ENCODE data around the gene DPP8.

The DPP8 gene

DNA sequence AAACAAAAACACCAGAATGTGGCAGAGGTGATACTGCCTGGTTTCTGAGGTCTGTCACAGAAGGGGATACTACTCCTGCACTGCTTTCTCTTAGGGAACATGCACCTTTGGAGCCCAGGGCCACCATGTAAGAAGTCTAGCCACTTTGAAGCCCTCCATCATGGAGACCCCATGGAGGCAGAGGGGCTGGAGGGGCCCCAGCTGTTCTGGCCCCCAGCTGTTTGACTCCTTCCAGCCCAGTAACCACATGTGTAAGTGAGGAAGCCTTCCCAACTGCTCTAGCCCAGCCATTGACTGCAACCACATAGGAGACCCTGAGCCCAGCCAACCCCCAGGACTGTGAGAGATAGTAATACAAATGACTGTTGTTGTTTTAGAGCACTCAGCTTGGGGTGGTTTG, 85.8 kb downstream of the DPP8 start:
- no peak for DNase-seq (ENCODE audit: extremely low read depth in 1 of 2, low read depth in 1 of 2)

DNA sequence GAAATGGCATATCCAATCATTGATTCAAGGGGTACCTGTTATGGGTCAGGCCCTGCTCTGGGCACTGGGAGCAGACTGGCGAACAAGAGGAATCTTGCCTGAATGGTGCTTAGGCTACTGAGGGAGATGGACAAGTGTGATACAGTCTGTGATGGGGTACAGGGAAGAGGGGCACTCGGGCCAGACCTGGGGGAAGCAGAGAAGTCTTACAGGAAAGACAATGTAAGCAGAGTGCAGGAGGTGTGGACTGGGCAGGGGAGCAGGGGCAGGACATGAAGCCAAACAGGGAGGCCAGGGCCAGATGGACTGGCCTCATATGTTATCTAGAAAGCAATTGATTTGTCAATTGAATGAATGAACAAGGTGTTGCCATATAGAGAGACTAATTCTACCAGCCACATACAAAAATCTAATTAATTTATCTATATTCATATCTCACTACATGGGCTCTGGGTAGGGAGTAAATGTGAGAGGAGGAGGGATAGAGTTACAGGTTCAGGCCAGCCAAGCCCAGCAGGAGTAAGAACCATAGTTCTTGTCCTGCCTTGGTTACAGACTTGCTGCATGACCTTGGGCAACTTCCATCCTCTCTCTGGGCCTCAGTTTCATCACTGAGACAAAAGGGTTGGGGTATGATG, 91.2 kb downstream of the DPP8 start:
- no peak for DNase-seq (ENCODE audit: extremely low read depth in 1 of 2, low read depth in 1 of 2)

DNA sequence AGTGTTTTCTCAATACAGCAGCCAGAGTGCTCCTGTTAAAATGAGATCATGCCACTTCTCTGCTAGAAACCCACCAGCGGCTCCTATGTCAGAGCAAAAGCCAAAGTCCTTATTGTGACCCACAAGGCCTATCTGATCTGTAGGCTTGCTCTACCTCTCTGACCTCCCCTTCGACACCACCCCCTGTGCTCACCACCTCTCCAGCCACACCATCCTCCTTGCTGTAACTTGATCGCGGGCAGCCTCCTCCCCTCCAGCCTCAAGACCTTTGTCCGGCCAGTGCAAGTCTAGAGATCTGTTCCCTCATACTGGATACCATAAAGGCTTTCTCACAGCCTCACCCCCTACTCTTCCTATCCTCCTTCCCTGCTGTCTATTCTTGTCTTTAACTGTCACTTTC, 92.8 kb downstream of the DPP8 start:
- DNase-seq (ENCODE audit: extremely low read depth in 1 of 2, low read depth in 1 of 2) = no peak

DNA sequence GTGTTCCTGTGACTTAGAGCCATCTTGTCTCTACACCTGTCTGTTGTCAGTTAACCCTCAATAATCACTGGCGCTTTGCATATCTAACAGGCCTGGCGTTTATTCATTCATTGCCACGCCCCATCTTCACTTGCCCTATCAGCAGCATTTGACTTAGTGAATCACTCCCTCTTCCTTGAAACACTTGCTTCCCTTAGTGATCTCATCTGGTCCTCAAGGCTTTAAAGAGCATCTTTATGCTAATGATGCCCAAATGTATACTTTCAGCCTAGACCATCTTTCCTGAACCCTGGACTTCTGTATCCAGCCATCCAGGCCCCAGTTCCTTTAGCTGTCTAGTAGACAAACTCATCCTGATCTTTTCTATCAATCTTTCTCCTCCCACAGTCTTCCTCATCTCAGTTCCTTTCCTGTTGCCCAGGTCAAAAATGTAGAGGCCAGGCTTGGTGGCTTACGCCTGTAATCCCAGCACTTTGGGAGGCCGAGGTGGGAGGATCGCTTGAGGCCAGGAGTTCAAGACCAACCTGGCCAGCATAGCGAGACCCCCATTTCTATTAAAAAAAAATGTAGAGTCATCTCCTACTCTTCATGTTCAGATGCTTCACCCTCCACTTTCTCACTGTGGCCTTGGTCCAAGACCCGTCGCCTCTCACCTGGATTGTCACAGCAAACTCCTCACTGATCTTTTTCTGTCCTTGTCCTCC, 93.4 kb downstream of the DPP8 start:
- no peak for DNase-seq (ENCODE audit: extremely low read depth in 1 of 2, low read depth in 1 of 2)

DNA sequence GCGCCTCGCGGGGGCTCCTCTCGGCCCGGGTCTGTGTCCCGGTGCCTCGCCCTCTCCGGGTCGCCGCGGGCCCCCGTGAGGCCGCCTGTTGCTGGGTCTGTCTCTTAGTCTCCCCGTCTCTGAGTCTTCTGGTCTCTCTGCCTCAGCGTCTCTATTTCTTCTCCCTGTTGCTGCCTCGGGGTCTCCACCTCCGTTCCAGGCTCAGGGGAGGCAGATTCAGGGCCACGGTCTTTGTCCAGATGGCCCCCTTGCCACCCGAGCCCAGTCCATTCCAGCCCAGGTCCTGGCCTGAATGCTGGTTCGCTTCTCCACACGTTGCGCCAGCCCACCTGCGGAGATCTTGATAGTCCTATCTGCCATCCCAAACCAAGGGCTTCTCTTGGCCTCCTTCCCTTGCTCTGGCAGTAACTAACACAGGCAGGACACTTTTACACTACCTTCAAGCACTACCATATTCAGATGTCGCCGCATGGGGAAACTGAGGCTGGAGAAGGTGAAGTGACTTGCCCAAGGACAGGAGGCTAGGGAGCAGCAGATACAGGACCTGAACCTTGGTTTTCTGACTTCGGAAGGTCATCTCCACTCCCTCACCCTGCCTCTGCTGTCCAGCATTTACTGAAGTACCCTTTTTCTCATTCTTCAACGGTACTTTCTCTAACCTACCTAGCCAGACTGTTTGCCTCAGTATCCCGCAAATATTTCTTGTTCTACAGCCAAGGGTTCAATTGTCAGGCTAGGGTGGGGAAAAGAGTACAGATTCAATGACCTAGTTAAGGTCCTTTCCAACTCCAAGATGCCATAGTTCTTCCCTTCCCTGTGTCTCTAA, 94.1 kb downstream of the DPP8 start:
- DNase-seq (ENCODE audit: extremely low read depth in 1 of 2, low read depth in 1 of 2) = no peak

DNA sequence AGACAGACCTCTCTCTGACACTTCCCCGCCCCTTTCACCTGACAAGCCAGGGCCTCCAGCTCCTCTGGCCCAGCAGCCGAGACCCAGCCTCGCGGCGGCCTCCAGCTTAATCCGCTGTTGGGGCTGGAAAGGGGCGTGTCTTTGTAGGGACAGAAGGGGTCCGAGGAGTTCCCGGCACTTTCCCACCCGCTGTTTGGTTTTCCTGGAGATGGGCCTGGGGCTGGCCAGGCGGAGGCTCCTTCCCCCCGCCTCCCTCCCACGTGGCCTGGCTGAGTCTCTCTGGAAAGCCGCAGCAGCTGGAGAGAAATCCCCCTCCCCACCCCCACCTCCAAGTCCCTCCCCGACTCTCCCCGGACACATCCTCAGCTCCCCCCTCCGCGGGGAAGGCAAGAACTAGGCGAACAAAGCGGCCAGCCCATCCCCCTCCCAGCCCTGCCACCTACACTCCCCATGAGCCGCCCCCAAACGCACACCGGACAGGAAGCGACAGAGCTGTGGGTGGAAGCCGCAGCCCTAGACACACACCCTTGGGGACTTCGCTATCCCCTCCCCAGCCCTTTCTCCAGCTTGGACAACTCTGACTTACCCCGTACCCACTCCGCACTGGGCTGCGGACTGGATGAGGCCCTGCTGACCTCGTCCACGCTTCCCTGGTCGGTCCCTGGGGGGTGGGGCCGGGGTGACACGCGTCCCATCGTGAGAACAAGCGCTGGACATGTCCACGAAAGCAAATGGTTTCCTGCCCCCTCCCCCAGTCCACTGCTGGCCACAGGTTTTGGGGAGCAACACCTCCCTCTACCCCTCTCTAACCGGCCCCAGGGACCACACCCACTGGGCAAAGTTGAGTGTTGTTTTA, 95.9 kb downstream of the DPP8 start:
- DNase-seq (ENCODE audit: extremely low read depth in 1 of 2, low read depth in 1 of 2) = no peak

DNA sequence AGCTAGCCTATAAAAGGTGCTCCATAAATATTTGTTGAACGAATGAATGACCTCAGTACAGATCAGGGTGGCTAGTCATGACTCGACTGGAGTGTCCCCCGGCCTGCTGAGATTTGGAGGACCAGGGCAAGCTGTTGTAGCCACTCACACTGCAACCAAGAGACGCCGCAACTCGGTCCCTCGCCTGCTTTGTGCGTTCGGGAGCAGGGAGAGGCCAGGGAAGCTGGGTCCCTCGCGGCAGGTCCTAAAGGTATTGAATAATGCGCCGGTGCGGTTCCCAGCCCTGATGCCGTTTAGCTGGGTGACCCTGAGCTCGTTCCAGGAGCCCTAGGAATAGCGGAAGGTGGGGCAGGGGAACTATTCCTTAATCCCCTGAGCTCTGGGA, 96.5 kb downstream of the DPP8 start:
- no peak for DNase-seq (ENCODE audit: extremely low read depth in 1 of 2, low read depth in 1 of 2)

DNA sequence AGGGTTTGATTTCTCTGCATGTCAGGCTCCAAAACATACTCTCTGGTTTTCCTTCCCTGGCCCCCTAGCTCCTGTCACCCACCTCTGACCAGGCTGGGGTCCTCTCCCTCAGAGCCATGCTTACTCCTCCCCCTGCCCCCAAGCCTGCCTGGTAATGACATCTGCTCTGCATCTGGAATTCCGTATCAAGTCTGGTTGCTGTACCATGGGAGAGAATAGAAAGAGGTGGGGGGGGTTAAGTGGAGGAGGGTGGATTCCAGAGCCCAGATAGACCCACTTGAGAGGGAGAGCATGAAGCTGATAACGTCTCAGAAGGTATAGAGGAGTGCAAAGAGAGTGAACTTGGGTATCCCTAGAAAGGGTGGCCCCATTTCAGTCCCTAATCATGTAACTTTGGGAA, 98.9 kb downstream of the DPP8 start:
- DNase-seq (ENCODE audit: extremely low read depth in 1 of 2, low read depth in 1 of 2) = no peak

DNA sequence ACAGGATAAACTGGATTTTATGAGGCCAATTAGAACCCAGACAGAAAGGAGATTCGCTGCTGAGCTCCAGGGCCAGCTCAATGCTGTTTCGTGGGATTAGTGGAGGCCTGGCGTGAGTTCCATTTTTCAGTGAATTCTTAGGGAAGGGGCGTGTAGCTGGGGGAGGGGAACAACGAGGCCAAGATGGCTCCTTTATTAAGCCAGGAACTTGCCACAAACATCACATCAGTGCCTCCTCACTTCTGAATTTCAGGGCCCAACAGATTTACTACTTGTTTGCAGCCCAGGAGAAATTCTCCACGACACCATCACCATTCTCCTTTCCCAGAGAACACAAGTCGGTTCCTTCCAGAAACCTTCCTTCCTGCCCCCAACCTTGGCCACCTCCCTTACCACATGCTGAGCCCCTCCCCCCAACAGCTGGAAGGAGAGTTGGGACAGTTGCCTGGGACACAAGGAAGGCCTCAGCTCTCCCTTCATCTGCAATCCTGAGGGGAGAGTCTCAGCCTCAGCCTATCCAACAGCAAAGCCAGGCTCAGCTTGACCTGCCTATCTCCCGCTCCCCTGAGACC, 100.6 kb downstream of the DPP8 start:
- DNase-seq (ENCODE audit: extremely low read depth in 1 of 2, low read depth in 1 of 2) = no peak

DNA sequence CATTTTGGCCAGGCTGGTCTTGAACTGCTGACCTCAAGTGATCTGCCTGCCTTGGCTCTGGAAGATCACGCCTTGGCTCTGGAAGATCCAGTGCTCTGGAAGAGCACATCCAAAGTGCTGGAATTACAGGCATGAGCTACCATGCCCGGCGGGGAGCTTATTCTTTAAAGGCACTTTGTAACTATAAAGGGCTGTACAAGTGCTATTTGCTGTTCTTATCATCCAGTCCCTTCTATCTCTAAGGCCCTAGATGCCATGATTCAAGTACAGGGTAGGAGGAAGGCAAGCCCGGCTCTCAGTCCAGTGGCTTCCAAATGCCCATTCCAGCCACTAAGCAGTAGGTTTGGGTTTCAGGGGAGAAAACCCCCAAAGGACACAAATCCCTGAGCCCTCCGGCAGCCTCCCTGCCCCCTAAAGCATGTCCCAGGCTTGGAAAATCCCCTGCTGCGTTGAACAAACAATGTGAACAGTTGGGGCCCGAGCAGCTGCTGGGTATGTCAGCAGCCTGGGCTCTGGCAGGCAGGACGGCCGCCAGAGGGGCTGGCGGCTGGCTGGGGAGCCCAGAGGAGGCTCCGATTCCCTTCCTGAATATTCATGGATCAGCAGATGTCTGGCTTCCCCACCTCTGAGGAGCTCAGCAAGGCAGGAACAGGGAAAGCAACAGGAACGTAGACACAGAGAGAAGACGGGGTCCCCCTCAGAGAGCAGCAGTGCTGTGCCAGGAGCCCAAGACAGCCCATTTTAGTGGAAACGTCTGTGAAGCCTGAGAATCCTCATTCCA, 102.5 kb downstream of the DPP8 start:
- DNase-seq (ENCODE audit: extremely low read depth in 1 of 2, low read depth in 1 of 2) = no peak

DNA sequence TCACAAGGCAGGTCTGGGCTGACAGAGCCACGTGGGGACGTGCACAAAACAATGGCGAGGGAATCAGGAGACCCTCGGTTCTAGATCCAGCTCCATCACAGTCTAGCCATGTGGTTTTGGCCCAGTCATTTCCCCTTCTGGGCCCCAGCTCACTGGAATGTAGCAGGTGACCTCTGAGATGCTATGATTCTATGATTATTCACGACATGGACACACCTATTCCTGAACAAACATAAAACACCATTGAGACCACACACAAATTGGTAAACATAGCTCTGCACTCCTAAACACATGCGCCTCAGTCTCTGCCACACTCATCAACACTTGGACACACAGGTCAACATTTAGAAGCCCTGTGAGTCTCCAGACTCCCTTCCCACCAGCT, 103.7 kb downstream of the DPP8 start:
- no peak for DNase-seq (ENCODE audit: extremely low read depth in 1 of 2, low read depth in 1 of 2)

DNA sequence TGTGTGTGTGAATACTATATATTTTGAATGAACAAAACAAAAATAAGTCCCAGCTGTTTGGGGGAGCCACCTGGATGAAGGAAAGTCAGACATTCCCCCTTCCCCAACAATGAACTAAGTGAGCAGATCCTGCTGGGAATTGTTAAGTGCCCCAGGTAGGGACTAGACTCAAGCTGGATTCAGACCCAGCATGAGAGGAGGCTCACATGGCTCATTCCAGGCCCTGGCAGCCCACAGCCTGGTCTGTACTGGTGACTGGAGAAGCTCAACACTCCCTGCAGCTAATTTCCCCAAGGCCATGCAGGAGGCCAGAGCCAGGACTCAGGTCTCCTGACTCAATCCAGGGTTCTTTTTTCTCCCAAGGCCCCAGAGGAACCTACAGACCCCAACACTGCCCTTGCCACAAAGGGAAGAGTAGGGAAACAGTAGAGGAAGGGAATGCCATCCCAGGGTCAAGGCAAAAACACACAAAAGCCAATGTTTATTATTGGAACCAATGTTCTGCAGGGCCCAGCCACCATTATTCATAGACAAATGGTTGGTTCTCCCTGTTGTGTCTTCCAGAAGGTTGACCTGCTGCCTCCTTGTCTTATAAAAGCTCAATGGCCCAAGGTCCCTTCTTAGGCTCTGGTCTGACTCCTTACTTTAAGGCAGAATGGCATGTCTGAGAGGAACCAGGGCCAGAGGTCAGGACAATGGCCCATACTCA, 104.3 kb downstream of the DPP8 start:
- DNase-seq (ENCODE audit: extremely low read depth in 1 of 2, low read depth in 1 of 2) = no peak

DNA sequence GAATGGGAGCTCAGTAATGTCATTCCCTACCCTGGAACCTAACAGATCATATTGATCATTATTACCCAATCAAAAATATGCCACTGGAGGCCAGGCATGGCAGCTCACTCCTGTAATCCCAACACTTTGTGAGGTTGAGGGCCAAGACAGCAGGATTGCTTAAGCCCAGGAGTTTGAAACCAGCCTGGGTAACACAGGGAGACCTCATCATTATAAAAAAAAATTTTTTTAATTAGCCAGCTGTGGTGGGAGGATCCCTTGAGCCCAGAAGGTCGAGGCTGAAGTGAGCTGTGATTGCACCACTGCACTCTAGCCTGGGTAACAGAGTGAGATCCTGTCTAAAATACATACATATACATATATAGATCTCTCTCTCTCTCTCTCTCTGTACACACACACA, 104.9 kb downstream of the DPP8 start:
- no peak for DNase-seq (ENCODE audit: extremely low read depth in 1 of 2, low read depth in 1 of 2)

DNA sequence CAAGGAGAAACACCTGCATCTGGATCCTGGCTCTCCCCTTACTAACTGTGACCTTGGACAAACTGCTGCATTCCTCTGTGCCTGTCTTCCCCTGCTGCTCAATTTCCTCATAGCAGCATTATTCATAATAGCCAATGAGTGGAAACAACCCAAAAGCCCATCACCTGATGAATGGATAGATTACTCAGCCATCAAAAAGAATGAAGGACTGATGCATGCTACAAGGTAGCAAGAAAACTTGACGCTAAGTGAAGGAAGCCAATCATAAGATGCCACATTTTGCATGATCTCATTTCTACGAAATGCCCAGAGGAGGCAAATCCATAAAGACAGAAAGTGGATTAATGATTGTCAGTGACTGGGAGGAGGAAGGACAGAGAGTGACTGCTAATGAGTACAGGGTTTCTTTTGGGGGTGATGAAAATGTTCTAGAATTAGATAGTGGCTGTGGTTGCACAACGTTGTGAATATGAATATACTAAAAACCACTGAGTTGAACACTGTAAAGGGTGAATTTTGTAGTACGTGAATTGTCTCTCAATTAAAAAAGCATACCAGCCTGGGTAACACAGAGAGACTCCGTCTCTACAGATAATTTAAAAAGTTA, 105.9 kb downstream of the DPP8 start:
- no peak for DNase-seq (ENCODE audit: extremely low read depth in 1 of 2, low read depth in 1 of 2)

DNA sequence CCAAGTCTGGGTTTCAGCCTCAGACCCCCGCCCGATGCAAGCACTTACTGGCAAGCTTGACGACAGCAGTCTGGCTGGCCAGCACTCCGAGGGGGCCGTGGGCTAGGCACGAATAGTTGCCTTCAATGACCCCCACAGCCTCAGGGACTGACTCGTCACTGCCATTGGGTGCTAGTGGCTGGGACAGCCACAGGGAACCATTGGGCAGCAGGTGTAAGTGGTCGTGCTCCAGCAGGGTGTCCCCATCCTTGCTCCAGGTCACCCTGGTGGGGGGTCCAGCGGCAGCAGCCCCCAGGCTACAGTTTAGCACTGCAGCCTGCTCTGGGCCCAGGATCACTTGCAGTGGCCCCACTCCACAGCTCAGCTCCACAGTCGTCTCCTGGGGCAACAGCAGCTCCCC, 106.5 kb downstream of the DPP8 start:
- no peak for DNase-seq (ENCODE audit: extremely low read depth in 1 of 2, low read depth in 1 of 2)

DNA sequence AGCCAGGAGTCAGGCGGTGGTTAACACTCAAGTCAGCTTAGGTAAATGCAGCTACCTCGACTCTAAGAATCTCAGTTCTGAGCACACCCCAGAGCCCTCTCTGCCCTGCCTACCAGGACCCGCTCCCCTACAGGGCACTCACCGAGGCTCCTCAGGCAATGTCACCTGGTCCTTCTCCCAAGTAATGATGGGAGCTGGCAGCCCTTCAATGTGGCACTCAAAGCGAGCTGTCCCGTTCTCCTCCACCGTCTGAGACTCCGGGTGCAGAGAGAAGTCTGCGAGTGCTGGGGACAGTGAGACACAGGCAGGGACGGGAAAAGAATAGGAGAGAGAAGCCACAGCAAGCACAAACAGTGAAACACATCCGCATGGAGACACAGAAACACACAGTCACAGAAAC, 107.5 kb downstream of the DPP8 start:
- DNase-seq (ENCODE audit: extremely low read depth in 1 of 2, low read depth in 1 of 2) = no peak

DNA sequence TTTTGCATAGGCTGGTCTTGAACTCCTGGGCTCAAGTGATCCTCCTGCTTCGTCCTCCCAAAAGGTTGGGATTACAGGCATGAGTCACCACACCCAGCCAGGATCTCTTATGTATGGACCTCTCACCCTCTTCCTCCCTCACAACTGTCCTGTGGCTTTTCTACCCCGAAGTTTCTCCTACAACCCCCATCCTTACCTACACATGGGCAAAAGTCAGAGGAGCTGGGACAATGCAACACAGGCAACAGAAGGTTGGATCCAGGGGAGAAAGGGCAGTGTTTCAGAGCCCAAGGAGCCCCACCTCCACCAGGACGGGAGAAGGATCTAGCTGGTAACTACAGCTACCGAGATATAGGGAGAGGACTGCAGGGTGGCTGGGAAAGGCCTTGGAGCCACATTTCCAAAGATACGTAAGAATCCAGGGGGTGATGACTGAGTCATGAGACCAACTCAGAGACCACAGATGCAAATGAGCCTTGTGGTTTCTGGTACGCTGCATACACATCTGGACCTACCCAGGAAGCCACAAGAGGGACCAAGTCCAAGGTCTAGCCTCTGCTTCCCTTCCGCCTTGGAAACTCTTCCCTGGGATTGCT, 108.4 kb downstream of the DPP8 start:
- no peak for DNase-seq (ENCODE audit: extremely low read depth in 1 of 2, low read depth in 1 of 2)

DNA sequence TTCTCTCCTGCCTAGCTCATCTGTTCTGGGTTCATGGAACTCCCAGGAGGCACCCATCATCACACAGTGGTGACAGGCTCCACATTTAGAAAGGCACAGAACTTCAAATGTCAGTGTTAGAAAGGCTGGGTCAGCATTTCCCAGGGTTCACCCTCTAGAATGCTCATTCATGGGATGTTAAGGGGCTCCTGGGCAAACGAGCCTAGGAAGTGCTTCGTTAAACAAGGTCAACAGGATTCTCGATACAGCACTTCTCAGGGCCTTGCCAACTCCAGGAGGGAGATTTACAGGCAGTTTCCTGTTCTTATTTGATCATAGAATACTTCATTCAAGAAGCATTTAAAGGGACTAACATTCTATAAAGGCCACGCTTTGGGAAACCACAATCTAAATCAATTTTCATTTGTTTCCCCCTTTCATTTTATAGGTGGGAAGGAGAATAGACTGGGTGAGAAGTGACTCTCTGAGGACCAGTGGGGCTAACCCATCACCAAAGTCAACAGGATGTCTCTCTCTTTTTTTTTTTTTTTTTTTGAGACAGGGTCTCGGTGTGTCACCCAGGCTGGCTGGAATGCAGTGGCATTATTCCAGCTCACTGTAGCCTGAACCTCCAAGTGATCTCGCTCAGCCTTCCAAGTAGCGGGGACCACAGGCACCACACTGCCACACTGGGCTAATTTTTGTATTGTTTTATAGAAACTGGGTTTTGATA, 109.0 kb downstream of the DPP8 start:
- DNase-seq (ENCODE audit: extremely low read depth in 1 of 2, low read depth in 1 of 2) = no peak
